GM23248 (cell line): ENCODE data around the gene DTX3.

Source experiments
- EZH2 ChIP-seq: fragments of 200-600 bp; sonication (generic); IDR thresholded peaks from 2 replicates; pipeline ENCODE4 v1.6.1; 2018; ENCODE audit warnings: antibody characterized with exemption, mild to moderate bottlenecking; ENCODE audit not compliant: insufficient read depth, poor library complexity, severe bottlenecking
- EZH2phosphoT487 ChIP-seq: fragments of 200-600 bp; sonication (generic); IDR thresholded peaks from 2 replicates; pipeline ENCODE4 v1.6.1; 2018; ENCODE audit warnings: antibody characterized with exemption, moderate library complexity, mild to moderate bottlenecking, low read depth; ENCODE audit not compliant: insufficient read depth

GRCh38 chr12:57626111-57626920 is 21.7 kb downstream of the DTX3 start:
- no peak for TF ChIP-seq EZH2
- TF ChIP-seq EZH2phosphoT487: no peak
